Activated CD8-positive, alpha-beta memory T cell treated with anti-CD3 and anti-CD28 coated beads, Interleukin-2, amount 10 ng/mL, durations not matched to agents 7 days and 5 days (primary cell): ENCODE measurements around the gene PIGU. TPM values are rescaled to one million over a fixed set of nuclear protein-coding genes. Genes with fewer than 3 reads are reported as not detected.
"Not testable (repeated sequence)": the region's sequence is repeated elsewhere in the genome, so short reads cannot be mapped to it uniquely, and the experiment has no call there.

ENCODE experiments used
- ATAC-seq: fragments of 150-1000 bp; cut with Tn5 transposase; one replicate; pipeline ENCODE4 v1.10.0; 2021; ENCODE audit warnings: moderate library complexity
- CTCF ChIA-PET: fragments of 350-600 bp; sonication (Branson Sonifier 250); formaldehyde crosslinking; loops from one replicate; lab custom pipeline; 2021; ENCODE audit warnings: antibody characterized with exemption; lab: Charles Lee
- DNase-seq: peaks from one replicate; pipeline ENCODE4 v3.0.0-alpha.2; 2020
- H3K27ac Mint-ChIP-seq: one replicate; pipeline ENCODE4 v1.8.0; 2021; ENCODE audit warnings: mild to moderate bottlenecking, mixed read lengths
- H3K27me3 Mint-ChIP-seq: one replicate; pipeline ENCODE4 v1.8.0; 2021; ENCODE audit warnings: mixed read lengths
- H3K36me3 Mint-ChIP-seq: one replicate; pipeline ENCODE4 v1.8.0; 2021; ENCODE audit warnings: mild to moderate bottlenecking, mixed read lengths
- H3K4me1 Mint-ChIP-seq: one replicate; pipeline ENCODE4 v1.8.0; 2021; ENCODE audit warnings: mixed read lengths
- H3K4me3 Mint-ChIP-seq: one replicate; pipeline ENCODE4 v1.8.0; 2021; ENCODE audit warnings: mild to moderate bottlenecking, moderate library complexity, mixed read lengths
- H3K9me3 Mint-ChIP-seq: one replicate; pipeline ENCODE4 v1.8.0; 2022; ENCODE audit warnings: low read depth, mixed read lengths
- total RNA-seq, 2 experiments: library from RNA; stranded (reverse); gene quantifications; one replicate each; pipeline ENCODE4 v1.2.3, GENCODE V29; 2021

PIGU gene
- total RNA-seq, 2 experiments from 2014 or later = 20.5 to 20.7 TPM

DNA sequence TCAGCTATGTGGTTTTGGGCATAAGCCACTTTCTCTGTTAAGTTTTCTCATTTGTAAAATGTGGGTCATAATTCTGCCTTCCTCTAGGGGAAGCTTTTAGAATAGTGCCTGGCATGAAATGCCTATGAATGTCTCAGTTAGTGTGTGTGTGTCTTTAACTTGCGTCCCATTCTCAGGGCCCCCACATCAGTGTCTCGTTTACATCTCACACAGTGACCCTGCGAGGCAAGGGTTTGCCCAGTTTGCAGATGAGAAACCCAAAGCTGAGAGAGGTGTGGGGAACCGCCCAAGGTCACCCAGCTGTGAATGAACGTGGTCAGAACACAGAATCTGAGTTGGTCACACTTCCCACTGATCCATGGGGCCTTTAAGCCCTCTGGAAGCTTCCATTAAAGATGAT lies 146.6 kb downstream of the PIGU start:
- CTCF ChIA-PET = interaction anchor here (1.2 to 2.6 kb wide), 4 partner anchors 8 to 218 kb away, joined by 3 to 6 read pairs (median 4); no protein-coding TSS in a partner anchor
- DNase-seq (no peak), ATAC-seq (no peak)
- no peaks in the 10 kb centered on the region for H3K4me1 Mint-ChIP-seq
- peaks cover 14% of the 10 kb centered on the region for H3K36me3 Mint-ChIP-seq
- H3K27ac Mint-ChIP-seq = no peak overlapping the region
- H3K4me3 Mint-ChIP-seq = no peak overlapping the region
- H3K27me3 Mint-ChIP-seq = no peaks in the 10 kb centered on the region
- H3K9me3 Mint-ChIP-seq = no peaks in the 10 kb centered on the region

DNA sequence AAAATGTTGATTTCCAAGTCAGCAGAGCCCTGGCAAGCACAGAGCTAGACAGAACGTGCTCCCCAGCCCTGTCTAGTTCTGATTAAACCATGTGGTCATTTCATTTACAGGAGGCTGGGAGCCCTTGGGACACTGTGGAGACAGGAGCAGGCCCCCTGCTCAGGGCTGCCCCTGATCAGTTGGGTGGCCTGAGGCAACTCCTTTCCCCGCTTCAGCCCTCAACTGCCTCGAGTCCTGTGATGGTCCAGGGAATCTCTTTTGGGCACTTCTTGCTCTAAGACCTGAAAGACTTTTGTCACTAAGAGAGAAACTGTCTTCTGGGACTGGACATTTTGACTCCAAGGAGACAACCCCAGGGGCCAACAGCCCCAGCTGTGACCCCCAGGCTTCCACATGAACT lies 147.2 kb downstream of the PIGU start:
- Mint-ChIP-seq H3K27me3 (no peaks in the 10 kb centered on the region), H3K4me1 (no peaks in the 10 kb centered on the region), H3K36me3 (peaks cover 12% of the 10 kb centered on the region), H3K9me3 (no peaks in the 10 kb centered on the region), H3K27ac (no peak overlapping the region), H3K4me3 (no peak overlapping the region)
- ATAC-seq (no peak), DNase-seq (no peak)
- CTCF ChIA-PET = interaction anchor here (1.2 to 1.6 kb wide), 3 partner anchors 9 to 13 kb away, joined by 3 to 5 read pairs (median 4); no protein-coding TSS in a partner anchor

DNA sequence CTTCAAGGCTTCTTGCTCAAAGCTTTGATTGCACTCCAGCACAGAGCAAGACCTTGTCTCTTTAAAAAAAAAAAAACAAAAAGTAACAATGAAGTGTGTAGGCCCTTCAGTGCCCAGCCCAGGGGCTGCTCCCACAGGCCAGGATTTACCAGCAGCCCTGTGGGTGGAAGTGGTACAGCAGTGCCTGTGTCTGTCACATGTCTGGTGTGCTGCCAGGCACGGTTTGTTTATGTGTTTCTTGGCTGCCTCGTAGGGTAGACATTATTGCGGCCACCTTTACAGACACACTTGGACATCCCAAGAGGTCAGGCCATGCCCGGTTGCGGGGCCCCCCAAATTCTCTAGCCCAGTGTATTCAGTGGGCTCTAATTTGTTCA lies 148.0 kb downstream of the PIGU start:
- no peak for DNase-seq
- CTCF ChIA-PET = interaction anchor here (0.9 kb wide), 1 partner anchor 11 kb away, joined by 3 read pairs; no protein-coding TSS in a partner anchor
- Mint-ChIP-seq H3K27ac (no peak overlapping the region), H3K9me3 (no peaks in the 10 kb centered on the region), H3K36me3 (peaks cover 8% of the 10 kb centered on the region), H3K4me3 (no peak overlapping the region), H3K4me1 (no peaks in the 10 kb centered on the region), H3K27me3 (no peaks in the 10 kb centered on the region)
- no peak for ATAC-seq

DNA sequence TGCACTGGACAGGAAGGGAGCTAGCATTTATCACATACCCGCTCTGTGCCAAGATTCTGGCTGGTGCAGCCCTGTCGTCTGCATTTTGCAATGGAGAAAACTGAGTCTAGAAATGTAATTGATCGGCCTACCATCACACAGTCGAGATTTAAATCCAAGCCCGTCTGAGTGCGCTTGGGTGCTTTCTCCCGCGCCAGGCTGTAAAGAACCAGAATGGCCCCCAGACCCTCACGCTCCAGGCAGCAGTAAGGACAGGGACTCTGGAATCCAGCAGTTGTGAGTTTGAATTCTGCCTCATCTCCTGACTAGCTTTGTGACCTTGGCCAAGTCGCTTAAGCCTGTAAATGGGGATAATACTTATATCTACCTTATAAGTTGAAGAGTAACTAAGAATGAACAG lies 149.9 kb downstream of the PIGU start:
- no peaks in the 10 kb centered on the region for H3K27me3 Mint-ChIP-seq
- DNase-seq (no peak), ATAC-seq (no peak)
- CTCF ChIA-PET = interaction anchor here (5.6 kb wide), 1 partner anchor 214 kb away, joined by 56 read pairs; no protein-coding TSS in a partner anchor
- no peak overlapping the region for H3K27ac Mint-ChIP-seq
- H3K4me1 Mint-ChIP-seq = peaks cover 5% of the 10 kb centered on the region
- H3K36me3 Mint-ChIP-seq = peaks cover 12% of the 10 kb centered on the region
- H3K9me3 Mint-ChIP-seq = no peaks in the 10 kb centered on the region
- H3K4me3 Mint-ChIP-seq = no peak overlapping the region

DNA sequence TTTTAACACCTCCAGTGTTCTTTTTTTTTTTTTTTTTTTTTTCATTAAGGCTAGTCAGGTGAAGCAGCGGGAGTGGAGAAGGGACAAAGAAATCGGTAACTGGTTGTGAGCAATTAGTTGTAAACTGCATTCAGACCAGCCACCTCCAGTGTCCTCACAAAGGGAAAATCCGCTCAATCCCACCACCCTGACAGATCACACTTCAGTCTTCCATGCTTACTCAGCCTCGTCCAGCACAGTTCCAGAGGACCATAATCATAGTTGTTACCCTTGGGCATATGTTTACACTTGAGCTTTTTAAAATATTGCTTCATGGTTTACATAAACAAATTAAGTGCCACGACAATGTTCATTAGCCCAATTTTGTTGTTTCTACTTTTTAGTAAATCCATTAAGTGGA lies 150.4 kb downstream of the PIGU start:
- peaks cover 5% of the 10 kb centered on the region for H3K4me1 Mint-ChIP-seq
- no peak overlapping the region for H3K27ac Mint-ChIP-seq
- CTCF ChIA-PET = interaction anchor here (1.8 to 5.6 kb wide), 2 partner anchors 10 to 214 kb away, joined by 6 to 56 read pairs; partner anchors contain the start of gene DYNLRB1
- no peak overlapping the region for H3K4me3 Mint-ChIP-seq
- H3K27me3 Mint-ChIP-seq = no peaks in the 10 kb centered on the region
- no peaks in the 10 kb centered on the region for H3K9me3 Mint-ChIP-seq
- DNase-seq (no peak), ATAC-seq (no peak)
- peaks cover 12% of the 10 kb centered on the region for H3K36me3 Mint-ChIP-seq

DNA sequence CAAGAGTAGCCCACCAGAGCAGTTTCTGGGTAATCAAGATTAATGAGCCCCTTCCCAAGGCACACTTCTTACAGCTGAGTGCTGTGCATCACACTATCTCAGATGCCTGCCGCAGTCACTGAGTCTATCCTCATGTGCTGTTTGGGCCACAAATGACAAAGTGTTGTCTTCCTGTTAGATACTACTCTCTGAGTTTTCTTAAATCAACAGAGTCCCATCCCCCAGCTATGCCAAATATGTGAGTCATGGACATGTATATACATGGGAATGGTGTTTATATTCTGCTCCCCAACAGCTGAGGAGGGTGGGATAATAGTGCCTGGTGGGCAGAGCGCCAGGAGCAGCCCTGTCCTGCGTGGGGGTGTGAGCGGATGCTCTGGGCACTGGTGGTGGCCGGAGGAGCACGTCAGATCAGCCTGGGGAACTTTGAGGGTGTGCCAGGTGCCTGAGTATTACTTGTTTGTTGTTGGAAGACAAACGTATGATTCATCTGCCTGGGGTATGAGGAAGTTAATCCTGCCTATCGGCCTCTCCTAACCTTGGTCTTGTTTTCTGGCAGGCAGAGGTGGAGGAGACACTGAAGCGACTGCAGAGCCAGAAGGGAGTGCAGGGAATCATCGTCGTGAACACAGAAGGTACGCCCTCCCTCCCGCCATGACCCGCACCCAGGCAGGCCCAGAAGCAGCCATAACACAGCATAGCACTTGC lies 151.0 kb downstream of the PIGU start:
- no peak overlapping the region for H3K27ac Mint-ChIP-seq
- peaks cover 5% of the 10 kb centered on the region for H3K4me1 Mint-ChIP-seq
- H3K4me3 Mint-ChIP-seq = no peak overlapping the region
- H3K36me3 Mint-ChIP-seq = peaks cover 12% of the 10 kb centered on the region
- ATAC-seq (no peak), DNase-seq (peak; percentile 22)
- CTCF ChIA-PET = interaction anchor here (0.6 to 5.6 kb wide), 4 partner anchors 9 to 213 kb away, joined by 3 to 56 read pairs (median 4); partner anchors contain the start of gene DYNLRB1
- H3K27me3 Mint-ChIP-seq = no peaks in the 10 kb centered on the region
- H3K9me3 Mint-ChIP-seq = no peaks in the 10 kb centered on the region

DNA sequence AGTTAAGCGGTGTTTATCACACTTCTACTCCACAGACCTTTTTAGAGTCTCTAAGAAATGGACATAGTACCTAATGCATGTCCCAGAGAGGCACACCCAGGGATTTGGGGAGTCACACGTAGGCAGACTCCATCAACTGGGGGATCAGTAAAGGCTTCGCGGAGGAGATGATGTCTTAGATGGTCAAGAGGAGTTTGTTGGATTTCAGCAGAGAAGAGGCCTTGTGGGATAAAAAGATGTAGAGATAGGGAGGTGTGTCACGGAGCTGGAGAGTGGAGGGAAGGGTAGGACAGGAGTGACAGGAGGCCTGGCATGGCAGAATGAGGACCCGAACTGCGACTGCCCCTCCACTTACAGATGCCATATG lies 151.6 kb downstream of the PIGU start:
- H3K36me3 Mint-ChIP-seq = peaks cover 12% of the 10 kb centered on the region
- no peak for DNase-seq
- H3K4me3 Mint-ChIP-seq = no peak overlapping the region
- no peaks in the 10 kb centered on the region for H3K9me3 Mint-ChIP-seq
- peaks cover 5% of the 10 kb centered on the region for H3K4me1 Mint-ChIP-seq
- CTCF ChIA-PET = interaction anchor here (0.6 to 5.6 kb wide), 4 partner anchors 8 to 213 kb away, joined by 3 to 56 read pairs (median 4); partner anchors contain the start of gene DYNLRB1
- no peaks in the 10 kb centered on the region for H3K27me3 Mint-ChIP-seq
- no peak for ATAC-seq
- no peak overlapping the region for H3K27ac Mint-ChIP-seq

DNA sequence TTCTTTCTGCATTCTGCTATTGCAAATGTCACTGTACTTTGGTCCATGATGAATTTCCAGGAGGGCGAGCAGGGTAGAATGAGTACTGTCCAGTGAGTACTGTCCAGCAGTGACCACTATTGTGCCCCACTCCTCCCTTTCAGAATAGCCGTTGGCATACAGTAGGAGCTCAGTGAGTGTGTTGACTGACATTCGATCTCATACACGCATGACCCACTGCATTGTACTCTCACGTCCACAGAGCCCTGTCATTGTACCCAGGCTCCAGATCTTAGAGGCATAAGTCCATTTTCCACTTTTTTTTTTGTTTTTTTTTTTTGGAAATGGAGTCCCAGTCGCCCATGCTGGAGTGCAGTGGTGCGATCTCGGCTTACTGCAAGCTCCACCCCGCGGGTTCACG lies 152.5 kb downstream of the PIGU start:
- Mint-ChIP-seq H3K4me3 (no peak overlapping the region), H3K4me1 (peaks cover 7% of the 10 kb centered on the region), H3K36me3 (peaks cover 14% of the 10 kb centered on the region), H3K9me3 (no peaks in the 10 kb centered on the region), H3K27me3 (no peaks in the 10 kb centered on the region), H3K27ac (no peak overlapping the region)
- DNase-seq (peak; percentile 14), ATAC-seq (no peak)
- CTCF ChIA-PET = interaction anchor here (0.5 to 5.6 kb wide), 3 partner anchors 129 to 261 kb away, joined by 3 to 56 read pairs (median 3); no protein-coding TSS in a partner anchor

DNA sequence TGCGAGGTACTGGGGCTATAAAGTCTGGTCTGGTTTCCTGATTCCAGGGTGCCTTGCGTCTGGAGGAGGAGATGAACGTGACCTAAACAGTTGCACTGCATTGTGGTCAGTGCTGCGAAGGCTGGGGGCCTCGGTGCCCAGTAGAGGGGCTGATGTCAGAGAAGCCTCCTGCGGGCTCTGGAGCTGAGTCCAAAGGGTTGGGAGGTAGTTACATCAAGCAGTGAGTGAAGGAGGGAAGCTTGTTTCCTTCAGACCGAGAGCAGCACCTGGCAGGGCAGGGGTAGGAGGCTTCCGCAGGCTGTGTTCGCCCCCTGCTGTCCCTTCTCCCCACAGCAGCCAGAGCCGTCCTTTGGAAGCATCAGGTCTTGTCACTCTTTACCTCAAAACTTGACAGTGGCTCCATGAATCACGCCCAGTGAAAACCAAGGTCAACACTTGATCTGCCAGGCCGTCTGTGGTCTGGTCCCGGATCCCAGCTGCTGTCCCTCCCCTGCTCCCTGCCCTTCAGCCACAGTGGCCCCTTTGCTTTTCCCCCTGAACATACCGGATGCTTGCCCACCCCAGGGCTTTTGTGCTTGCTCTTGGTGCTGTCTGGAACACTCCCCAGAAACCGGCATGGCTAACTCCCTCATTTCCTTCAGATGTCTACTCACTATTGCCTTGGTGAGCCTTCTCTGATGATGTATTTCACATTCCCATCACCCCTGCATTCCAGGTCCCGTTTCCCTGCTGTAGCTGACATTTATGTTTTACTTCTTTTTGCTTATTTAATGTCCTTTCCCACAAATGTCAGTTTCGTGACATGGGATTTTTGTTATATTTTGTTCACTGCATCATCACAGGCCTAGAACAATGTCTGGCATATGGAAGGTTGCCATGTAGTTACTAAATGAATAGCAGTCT lies 153.7 kb downstream of the PIGU start:
- Mint-ChIP-seq H3K36me3 (peaks cover 19% of the 10 kb centered on the region), H3K4me3 (no peak overlapping the region), H3K9me3 (no peaks in the 10 kb centered on the region), H3K27ac (no peak overlapping the region), H3K4me1 (peaks cover 14% of the 10 kb centered on the region), H3K27me3 (no peaks in the 10 kb centered on the region)
- CTCF ChIA-PET = interaction anchor here (0.7 to 5.6 kb wide), 6 partner anchors 8 to 210 kb away, joined by 3 to 56 read pairs (median 3); no protein-coding TSS in a partner anchor
- DNase-seq (peak; percentile 64), ATAC-seq (peak; percentile 65)

DNA sequence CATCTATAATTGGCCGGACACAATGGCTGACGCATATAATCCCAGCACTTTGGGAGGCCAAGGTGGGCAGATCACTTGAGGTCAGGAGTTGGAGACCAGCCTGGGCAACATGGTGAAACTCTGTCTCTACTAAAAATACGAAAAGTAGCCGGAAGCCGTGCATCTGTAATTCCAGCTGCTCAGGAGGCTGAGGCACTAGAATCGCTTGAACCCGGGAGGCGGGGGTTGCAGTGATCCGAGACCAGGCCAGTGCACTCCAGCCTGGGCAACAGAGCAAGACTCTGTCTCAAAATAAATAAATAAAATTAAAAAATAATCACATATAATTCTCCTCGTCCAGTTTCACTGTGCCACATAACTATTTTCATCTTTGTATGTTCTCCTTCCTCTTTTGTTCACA lies 157.1 kb downstream of the PIGU start:
- not testable (repeated sequence) for H3K9me3 Mint-ChIP-seq, H3K27me3 Mint-ChIP-seq, DNase-seq, H3K27ac Mint-ChIP-seq, H3K4me3 Mint-ChIP-seq, ATAC-seq
- peaks cover 15% of the 10 kb centered on the region for H3K36me3 Mint-ChIP-seq
- peaks cover 23% of the 10 kb centered on the region for H3K4me1 Mint-ChIP-seq
- CTCF ChIA-PET = interaction anchor here (7.7 kb wide), 1 partner anchor 207 kb away, joined by 110 read pairs; no protein-coding TSS in a partner anchor

DNA sequence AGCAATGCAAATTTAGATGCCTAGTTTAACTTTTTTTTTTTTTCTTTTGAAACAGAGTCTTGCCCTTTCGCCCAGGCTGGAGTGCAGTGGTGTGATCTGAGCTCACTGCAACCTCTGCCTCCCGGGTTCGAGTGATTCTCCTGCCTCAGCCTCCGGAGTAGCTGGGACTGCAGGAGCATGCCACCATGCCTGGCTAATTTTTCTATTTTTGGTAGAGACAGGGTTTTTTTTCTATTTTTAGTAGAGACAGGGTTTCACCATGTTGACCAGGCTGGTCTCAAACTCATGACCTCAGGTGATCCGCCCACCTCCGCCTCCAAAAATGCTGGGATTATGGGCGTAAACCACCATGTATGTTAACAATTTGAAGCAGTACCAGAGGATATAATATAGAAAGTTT lies 158.0 kb downstream of the PIGU start:
- not testable (repeated sequence) for H3K4me3 Mint-ChIP-seq, DNase-seq, H3K27me3 Mint-ChIP-seq, H3K27ac Mint-ChIP-seq, H3K9me3 Mint-ChIP-seq, ATAC-seq
- CTCF ChIA-PET = interaction anchor here (1.0 to 7.7 kb wide), 2 partner anchors 206 to 251 kb away, joined by 3 to 110 read pairs; no protein-coding TSS in a partner anchor
- peaks cover 29% of the 10 kb centered on the region for H3K4me1 Mint-ChIP-seq
- H3K36me3 Mint-ChIP-seq = peaks cover 16% of the 10 kb centered on the region

DNA sequence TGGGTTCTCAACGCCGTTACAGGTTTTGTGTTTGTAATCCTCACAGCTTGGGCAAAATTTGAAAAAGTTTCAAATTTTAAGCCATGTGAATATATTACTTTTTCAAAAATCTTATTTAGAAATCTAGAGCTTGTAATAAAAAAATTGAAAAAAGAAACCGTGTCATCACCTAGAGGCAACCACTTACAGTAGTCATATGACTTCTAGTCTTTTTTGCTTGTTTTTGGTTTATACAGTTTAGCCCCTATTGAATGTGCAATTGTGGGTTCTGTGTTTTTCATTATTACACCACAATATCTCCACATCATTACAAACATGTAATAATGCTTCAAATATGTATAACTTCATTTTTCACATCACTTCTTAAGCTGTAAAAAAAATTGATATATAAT lies 159.8 kb downstream of the PIGU start:
- DNase-seq = no peak
- H3K36me3 Mint-ChIP-seq = peaks cover 14% of the 10 kb centered on the region
- no peak for ATAC-seq
- no peaks in the 10 kb centered on the region for H3K27me3 Mint-ChIP-seq
- CTCF ChIA-PET = interaction anchor here (0.7 to 7.7 kb wide), 15 partner anchors 9 to 327 kb away, joined by 3 to 110 read pairs (median 4); partner anchors contain the start of genes AHCY and ITCH
- H3K4me3 Mint-ChIP-seq = peak overlapping the region; percentile 96
- H3K4me1 Mint-ChIP-seq = peaks cover 29% of the 10 kb centered on the region
- no peaks in the 10 kb centered on the region for H3K9me3 Mint-ChIP-seq
- peak overlapping the region; percentile 97 for H3K27ac Mint-ChIP-seq
